Breast epithelium (tissue), 4 donors: ENCODE results near the gene NIF3L1. TPM values are rescaled to one million over a fixed set of nuclear protein-coding genes. Genes with fewer than 3 reads are reported as not detected.

Experiments used
- DNase-seq, 2 donors: peaks; one replicate each; pipeline ENCODE4 v3.0.0-alpha.2; 2019; ENCODE audit warnings: low spot score in 2 of 2
- H3K27ac ChIP-seq, 2 donors: fragments of 200-600 bp; sonication (generic) in 1 of 2; one replicate each; pipeline ENCODE4 v1.5.1; 2016 to 2019; ENCODE audit warnings: mild to moderate bottlenecking in 1 of 2
- H3K27me3 ChIP-seq, 2 donors: fragments of 200-600 bp; sonication (generic) in 1 of 2; one replicate each; pipeline versions ENCODE4 v1.5.1 to v1.6.0; 2017 to 2019; ENCODE audit warnings: control low read depth in 1 of 2, mild to moderate bottlenecking in 1 of 2
- H3K36me3 ChIP-seq: fragments of 200-600 bp; one replicate; pipeline ENCODE4 v1.5.1; 2019
- H3K4me1 ChIP-seq, 2 donors: fragments of 200-600 bp; sonication (generic); one replicate each; pipeline ENCODE4 v1.5.1; 2016 to 2019; ENCODE audit warnings: control low read depth in 1 of 2
- H3K4me3 ChIP-seq, 3 donors: fragments of 200-600 bp; sonication (generic); 1 replicate in 2 of 3; 2 replicates in 1 of 3; pipeline ENCODE4 v1.5.1; 2016 to 2019; ENCODE audit warnings: mild to moderate bottlenecking in 3 of 3, moderate library complexity in 2 of 3
- H3K9me3 ChIP-seq, 2 donors: fragments of 200-600 bp; sonication (generic) in 1 of 2; one replicate each; pipeline ENCODE4 v1.5.1; 2016 to 2019; ENCODE audit warnings: control low read depth in 1 of 2
- CTCF ChIP-seq, 3 donors: fragments of 450-650 bp; IDR thresholded peaks; one replicate each; pipeline ENCODE4 v1.5.1; 2016 to 2017; ENCODE audit warnings: antibody characterized with exemption in 3 of 3, mild to moderate bottlenecking in 3 of 3, moderate library complexity in 3 of 3
- POLR2A ChIP-seq: fragments of 450-650 bp; IDR thresholded peaks from one replicate; pipeline ENCODE4 v1.6.1; 2016; ENCODE audit warnings: antibody characterized with exemption, mild to moderate bottlenecking, moderate library complexity
- POLR2AphosphoS5 ChIP-seq, 3 donors: sonication (generic); formaldehyde crosslinking; IDR thresholded peaks; one replicate each; pipeline ENCODE4 v1.6.1; 2017; ENCODE audit warnings: antibody characterized with exemption in 3 of 3
- intact Hi-C: fragments of 100-400 bp; cut with DNase I; formaldehyde crosslinking; loops from one replicate; pipeline ENCODE4 v1.15.1; 2023; ENCODE audit warnings: low total_unique reads
- total RNA-seq, 3 donors: library from RNA; depleted of rRNA; stranded (reverse); fragments of >200 nt; gene quantifications; one replicate each; pipeline ENCODE4 v1.1.0, GENCODE V29; 2016

Gene NIF3L1
- total RNA-seq, 3 donors from 2014 or later, result 20.3 to 34.0 (median 26.5) TPM

DNA sequence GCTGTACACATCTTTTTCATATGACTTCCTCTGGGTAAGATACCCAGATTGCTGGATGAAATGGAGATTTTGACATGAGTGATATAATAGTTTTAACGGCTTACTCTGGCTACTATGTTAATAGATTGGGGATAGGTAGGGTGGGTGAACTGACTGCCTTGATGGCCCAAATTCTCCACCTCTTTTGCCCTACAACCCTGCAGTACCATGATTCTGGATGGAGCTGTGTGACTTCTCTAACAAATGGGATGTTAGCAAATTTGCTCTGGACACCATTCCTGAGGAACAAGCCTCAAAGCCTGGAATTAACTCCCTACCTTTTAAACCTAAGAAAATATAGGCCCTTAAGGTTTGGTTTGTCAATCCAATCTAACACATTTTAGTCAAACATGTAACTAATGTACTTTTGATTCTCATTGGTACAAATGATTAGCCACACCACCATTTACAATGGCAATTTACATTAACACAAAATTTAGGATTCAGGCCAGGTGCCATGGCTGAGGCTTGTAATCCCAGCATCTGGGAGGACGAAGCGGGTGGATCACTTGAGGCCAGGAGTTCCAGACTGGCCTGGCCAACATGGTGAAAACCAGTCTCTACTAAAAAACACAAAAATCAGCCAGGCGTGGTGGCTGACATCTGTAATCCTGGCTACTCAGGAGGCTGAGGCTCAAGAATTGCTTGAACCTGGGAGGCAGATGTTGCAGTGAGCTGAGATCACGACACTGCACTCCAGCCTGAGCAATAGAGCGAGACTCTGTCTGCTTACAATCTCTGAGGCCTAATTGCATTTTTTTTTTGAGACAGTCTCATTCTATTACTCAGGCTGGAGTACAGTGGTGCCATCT is 37.5 kb upstream of the NIF3L1 start:
- Histone ChIP-seq H3K27me3 (no peaks in the 10 kb centered on the region), H3K36me3 (peaks cover 11% of the 10 kb centered on the region), H3K9me3 (no peaks in the 10 kb centered on the region), H3K27ac (no peak overlapping the region), H3K4me1 (no peaks in the 10 kb centered on the region), H3K4me3 (no peak overlapping the region)
- no peak for DNase-seq
- no peak for TF ChIP-seq CTCF (IDR thresholded peaks at IDR 0.05)
- TF ChIP-seq POLR2AphosphoS5 (IDR thresholded peaks at IDR 0.05), result no peak
- no peak for TF ChIP-seq POLR2A
- intact Hi-C loops, result no loop called here

- no peak for TF ChIP-seq CTCF (IDR thresholded peaks at IDR 0.05)
- no peak for TF ChIP-seq POLR2A
- TF ChIP-seq POLR2AphosphoS5 (IDR thresholded peaks at IDR 0.05), result no peak
- Histone ChIP-seq H3K36me3 (peaks cover 11% of the 10 kb centered on the region), H3K27me3 (no peaks in the 10 kb centered on the region), H3K4me3 (no peak overlapping the region), H3K27ac (no peak overlapping the region), H3K9me3 (no peaks in the 10 kb centered on the region), H3K4me1 (no peaks in the 10 kb centered on the region)
- intact Hi-C loops, result no loop called here
- DNase-seq, result no peak
Measured at GRCh38 chr2:200852605-200853004, 36.6 kb upstream of the NIF3L1 start.

DNA sequence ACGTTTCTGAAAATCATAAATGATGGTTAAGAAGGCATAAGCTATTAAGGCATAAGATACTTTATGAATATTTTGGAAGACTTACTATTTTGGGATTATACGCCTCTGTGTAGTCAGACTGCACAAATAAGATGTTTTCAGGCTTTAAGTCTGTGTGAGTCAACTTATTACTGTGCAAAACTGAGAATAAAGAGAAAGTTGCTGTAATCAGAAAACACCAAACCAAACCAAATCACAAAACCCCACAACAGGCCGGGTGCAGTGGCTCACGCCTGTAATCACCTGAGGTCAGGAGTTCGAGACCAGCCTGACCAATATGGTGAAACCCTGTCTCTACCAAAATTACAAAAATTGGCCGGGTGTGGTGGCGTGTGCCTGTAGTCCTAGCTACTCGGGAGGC is 32.4 kb upstream of the NIF3L1 start:
- intact Hi-C loops, result no loop called here
- H3K27me3 ChIP-seq, result no peaks in the 10 kb centered on the region
- H3K4me1 ChIP-seq, result peaks cover 0 to 6% of the 10 kb centered on the region in 2 donors
- no peak for DNase-seq
- no peak overlapping the region for H3K27ac ChIP-seq
- H3K4me3 ChIP-seq, result no peak overlapping the region
- H3K36me3 ChIP-seq, result peaks cover 11% of the 10 kb centered on the region
- H3K9me3 ChIP-seq, result no peaks in the 10 kb centered on the region
- TF ChIP-seq CTCF (IDR thresholded peaks at IDR 0.05), result no peak
- TF ChIP-seq POLR2A, result no peak
- TF ChIP-seq POLR2AphosphoS5 (IDR thresholded peaks at IDR 0.05), result no peak

GRCh38 chr2:200860092-200860795 is 28.9 kb upstream of the NIF3L1 start:
- peaks cover 3% of the 10 kb centered on the region for H3K36me3 ChIP-seq
- H3K27me3 ChIP-seq, result no peaks in the 10 kb centered on the region
- no peaks in the 10 kb centered on the region for H3K9me3 ChIP-seq
- H3K4me1 ChIP-seq, result peaks cover 3 to 6% of the 10 kb centered on the region in 2 donors
- DNase-seq, result no peak
- H3K27ac ChIP-seq, result peak overlapping the region; percentile 61 to 100
- intact Hi-C loops, result loop anchor here (10.0 kb wide), 1 partner anchor 45 kb away; the partner anchor contains the start of gene BZW1
- TF ChIP-seq POLR2AphosphoS5 (IDR thresholded peaks at IDR 0.05) (peak in 1 of 3 donors; percentile 24), POLR2A (no peak)
- H3K4me3 ChIP-seq, result peak overlapping the region; percentile 90 to 99 (median 95)

DNA sequence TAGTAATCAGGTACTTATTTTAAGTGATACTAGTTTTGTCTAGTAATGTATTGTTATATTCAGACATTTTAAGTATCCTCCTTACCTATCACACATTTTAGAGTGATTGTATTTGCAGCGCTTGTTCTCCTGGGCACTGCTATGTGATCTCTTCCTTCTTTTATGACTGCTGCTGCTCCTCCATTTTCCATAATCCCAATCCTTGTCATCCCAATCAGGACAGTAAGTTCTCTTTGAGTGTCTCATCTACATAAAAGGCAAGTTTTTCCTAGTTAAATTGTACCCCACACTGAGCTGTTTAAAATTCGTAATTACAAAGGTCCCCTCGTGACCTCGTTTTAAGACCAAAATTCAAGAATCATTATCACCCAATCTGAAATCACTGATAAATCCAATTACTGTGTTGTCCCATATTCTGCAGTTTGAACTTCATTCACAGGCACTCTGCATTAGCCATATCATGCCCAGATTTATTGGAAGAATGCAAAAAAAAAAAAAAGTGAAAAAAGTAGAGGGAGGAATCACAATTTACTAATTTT is 27.5 kb upstream of the NIF3L1 start:
- intact Hi-C loops, result loop anchor here (10.0 kb wide), 1 partner anchor 47 kb away; the partner anchor contains the start of gene BZW1
- peaks cover 3 to 6% of the 10 kb centered on the region in 2 donors for H3K4me1 ChIP-seq
- H3K36me3 ChIP-seq, result no peaks in the 10 kb centered on the region
- no peaks in the 10 kb centered on the region for H3K27me3 ChIP-seq
- H3K27ac ChIP-seq, result peak overlapping the region; percentile 100
- no peaks in the 10 kb centered on the region for H3K9me3 ChIP-seq
- H3K4me3 ChIP-seq, result peak overlapping the region; percentile 90 to 99 (median 95)
- DNase-seq, result no peak
- TF ChIP-seq POLR2A, result no peak
- TF ChIP-seq POLR2AphosphoS5 (IDR thresholded peaks at IDR 0.05), result no peak
- TF ChIP-seq CTCF (IDR thresholded peaks at IDR 0.05), result no peak
